Fibroblast of mammary gland (primary cell): Measurements from ENCODE around the gene SDR39U1.

ENCODE experiments used
- DNase-seq: peaks from one replicate; pipeline ENCODE4 v3.0.0-alpha.2; 2010; ENCODE audit warnings: low read depth
- H3K4me3 ChIP-seq: 2 replicates; pipeline ENCODE4 v1.5.1; 2011; ENCODE audit warnings: low read depth, mild to moderate bottlenecking, low read length, moderate library complexity; ENCODE audit not compliant: control insufficient read depth
- TF ChIP-seq, protein P1 (sequence below): conservative IDR thresholded peaks from 2 replicates; pipeline ENCODE4 v1.5.1; 2011; ENCODE audit warnings: low read depth, low read length, inconsistent platforms; ENCODE audit not compliant: control insufficient read depth, insufficient read depth

Gene SDR39U1

DNA sequence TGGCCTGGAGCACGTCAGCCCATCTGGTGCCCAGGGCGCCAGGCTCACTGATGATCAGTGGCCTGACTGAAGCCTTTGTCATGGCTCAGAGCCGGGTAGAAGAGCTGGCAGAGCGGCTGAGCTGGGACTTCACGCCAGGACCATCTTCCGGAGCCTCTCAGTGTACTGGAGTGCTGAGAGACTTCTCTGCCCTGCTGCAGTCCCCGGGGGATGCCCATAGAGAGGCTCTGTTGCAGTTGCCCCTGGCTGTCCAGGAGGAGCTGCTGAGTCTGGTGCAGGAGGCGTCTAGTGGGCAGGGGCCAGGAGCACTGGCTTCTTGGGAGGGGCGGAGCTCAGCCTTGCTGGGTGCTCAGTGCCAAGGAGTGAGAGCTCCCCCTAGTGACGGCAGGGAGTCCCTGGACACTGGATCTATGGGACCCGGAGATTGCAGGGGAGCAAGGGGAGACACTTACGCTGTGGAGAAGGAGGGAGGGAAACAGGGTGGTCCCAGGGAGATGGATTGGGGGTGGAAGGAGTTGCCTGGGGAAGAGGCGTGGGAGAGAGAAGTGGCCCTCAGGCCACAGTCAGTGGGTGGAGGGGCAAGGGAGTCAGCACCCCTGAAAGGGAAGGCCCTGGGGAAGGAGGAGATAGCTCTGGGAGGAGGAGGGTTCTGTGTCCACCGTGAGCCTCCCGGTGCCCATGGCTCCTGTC lies 10.9 kb downstream of the SDR39U1 start:
- peak; percentile 94 for DNase-seq
- TF ChIP-seq, protein P1, sequence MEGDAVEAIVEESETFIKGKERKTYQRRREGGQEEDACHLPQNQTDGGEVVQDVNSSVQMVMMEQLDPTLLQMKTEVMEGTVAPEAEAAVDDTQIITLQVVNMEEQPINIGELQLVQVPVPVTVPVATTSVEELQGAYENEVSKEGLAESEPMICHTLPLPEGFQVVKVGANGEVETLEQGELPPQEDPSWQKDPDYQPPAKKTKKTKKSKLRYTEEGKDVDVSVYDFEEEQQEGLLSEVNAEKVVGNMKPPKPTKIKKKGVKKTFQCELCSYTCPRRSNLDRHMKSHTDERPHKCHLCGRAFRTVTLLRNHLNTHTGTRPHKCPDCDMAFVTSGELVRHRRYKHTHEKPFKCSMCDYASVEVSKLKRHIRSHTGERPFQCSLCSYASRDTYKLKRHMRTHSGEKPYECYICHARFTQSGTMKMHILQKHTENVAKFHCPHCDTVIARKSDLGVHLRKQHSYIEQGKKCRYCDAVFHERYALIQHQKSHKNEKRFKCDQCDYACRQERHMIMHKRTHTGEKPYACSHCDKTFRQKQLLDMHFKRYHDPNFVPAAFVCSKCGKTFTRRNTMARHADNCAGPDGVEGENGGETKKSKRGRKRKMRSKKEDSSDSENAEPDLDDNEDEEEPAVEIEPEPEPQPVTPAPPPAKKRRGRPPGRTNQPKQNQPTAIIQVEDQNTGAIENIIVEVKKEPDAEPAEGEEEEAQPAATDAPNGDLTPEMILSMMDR = peak; percentile 98
- H3K4me3 ChIP-seq = peak overlapping the region; percentile 89

DNA sequence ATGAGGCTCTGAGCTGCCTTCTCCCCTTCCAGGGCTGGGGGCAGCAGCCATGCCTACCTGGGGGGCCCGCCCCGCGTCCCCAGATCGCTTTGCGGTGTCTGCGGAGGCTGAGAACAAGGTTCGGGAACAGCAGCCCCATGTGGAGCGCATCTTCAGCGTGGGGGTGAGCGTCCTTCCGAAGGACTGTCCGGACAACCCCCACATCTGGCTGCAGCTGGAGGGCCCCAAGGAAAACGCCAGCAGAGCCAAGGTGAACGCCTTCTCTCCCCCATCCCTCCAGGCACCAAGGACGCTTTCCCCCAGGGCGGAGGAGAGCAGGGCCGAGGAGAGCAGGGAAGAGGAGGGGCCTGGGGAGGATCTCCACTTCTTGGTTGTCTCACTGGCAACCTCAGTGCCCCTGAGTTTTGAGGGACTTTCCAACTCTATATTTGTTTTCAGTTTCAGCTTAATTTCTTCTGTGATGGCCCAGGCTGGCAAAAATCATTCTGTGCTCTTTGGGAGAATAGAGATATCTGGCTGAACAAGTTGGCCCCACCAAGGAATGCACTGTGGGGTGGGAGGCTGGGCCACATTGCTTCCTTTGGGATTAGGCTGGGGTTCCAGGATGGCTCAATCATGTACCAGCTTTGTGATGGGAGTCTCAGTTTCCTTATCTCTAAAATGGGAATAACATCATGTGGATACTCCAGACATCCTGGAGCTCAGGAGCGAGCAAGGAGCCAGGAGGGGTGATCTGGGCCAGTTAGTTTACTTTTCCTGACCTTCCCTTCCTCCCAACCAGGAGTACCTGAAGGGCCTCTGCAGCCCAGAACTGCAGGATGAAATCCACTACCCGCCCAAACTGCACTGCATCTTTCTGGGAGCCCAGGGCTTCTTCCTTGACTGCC lies 11.7 kb downstream of the SDR39U1 start:
- peak; percentile 55 for DNase-seq
- H3K4me3 ChIP-seq = peak overlapping the region; percentile 89
- TF ChIP-seq, protein P1 = no peak

DNA sequence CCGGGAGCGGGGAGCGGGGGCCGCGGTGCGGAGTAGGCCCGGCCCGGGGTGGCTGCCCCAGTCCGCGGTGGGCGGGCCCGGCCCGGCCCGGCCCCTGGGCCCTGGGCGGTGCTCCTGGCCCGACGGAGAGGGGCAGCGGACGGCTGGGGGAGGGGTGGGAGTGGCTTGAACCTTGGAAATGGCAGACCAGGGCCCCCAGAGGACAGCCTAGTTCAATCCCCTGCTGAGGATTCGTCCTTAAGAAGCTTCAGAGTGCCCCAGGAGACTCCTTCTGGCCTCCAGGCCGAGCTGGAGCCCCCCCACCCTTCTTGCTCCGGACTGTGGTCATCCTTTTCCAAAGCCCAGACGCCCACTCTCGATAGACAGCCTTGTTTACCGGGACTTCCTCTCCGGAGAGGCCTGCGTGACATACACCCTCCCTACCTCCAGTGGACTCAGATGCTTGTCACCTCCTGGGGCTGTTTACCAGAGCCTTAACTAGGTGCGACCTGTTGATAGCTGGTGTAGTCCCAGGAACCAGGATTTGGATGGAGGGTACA lies 12.4 kb downstream of the SDR39U1 start:
- peak overlapping the region; percentile 89 for H3K4me3 ChIP-seq
- peak; percentile 71 for DNase-seq
- TF ChIP-seq, protein P1 = no peak

DNA sequence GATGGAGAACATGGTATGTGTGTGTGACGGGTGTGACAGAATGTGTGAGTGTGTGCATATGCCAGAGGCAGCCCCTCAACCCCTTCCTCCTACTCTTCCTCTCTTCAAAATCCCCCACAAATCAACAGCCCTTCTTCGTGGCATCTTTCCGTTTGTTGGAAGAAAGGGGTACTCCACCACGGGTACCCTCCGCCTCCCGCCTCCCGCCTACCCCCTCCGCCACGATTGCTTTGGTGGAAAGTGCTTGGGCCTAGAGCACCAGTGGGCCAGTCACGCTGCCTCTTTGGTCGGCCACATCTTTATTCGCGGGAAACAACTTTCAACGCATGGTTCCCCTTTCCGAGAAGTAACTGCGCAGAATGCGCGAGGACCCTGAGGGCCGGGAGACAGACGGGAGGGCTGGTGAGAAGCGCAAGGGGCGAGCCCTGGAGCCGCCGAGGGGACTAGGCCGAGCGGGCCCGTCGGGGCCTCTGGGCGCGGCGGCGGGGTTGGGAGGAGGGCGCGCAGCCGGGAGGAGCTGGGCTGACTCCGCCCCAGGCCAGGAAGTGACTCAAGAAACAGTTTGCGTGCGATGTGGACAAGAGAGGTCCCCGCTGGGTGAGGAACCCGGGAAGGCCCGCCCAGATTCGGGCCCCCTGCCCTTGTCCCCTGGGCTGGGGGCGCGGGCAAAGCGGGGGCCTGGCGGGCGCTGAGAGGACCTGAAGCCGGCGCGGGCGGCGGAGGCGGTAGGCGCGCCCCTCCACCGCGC lies 13.0 kb downstream of the SDR39U1 start, which contains the start of the genes CBLN3 and KHNYN:
TSS of gene CBLN3 (minus strand) at position 274 of the 748 bp plus-strand sequence. CDS start 614 bp downstream, outside the sequence.
TSS of gene KHNYN (plus strand) at position 560 of the 748 bp plus-strand sequence. CDS start 777 bp downstream, outside the sequence.
- TF ChIP-seq, protein P1 = no peak
- peak; percentile 91 for DNase-seq
- H3K4me3 ChIP-seq = peak within 1 kb of the TSS; percentile 89

DNA sequence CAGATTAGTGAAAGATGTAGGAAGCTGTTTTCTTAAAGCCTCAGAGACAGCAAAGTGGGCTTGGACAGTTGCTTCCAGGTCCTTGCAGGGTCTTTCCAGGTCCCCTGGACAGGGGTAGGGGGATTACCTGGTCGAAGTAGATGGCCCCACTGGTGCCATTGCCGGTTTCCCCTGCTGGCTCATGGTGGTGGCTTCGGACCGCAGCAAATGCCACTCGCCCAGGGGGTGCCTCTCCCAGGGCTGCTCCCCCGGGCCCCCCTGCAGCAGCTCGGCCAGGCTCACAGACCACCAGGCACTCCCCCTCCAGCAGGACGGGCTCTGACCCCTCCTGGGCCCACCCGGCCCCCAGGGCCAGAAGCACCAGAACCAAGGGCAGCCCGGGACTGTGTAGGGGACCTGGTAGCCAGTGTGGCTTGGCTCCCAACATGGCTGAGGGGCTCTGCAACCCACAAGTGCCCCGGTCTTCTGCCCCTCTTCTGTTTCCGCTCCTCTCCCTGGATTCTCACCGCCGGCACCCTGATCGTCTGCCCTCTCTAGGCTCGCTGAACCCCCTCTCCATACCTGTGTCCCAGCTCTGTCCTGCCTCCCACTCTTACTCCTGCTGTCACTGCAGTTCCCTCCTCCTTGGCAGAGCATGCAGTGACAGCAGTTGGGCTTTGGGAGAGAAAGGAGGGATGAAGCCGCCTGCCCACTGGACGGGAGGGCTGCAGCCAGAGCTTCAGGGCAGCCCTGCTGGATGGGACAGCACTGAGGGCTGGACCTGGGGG lies 13.8 kb downstream of the SDR39U1 start:
- no peak overlapping the region for H3K4me3 ChIP-seq
- no peak for DNase-seq
- TF ChIP-seq, protein P1 = no peak
